Measurements from ENCODE around the gene HES1.

The HES1 gene

DNA sequence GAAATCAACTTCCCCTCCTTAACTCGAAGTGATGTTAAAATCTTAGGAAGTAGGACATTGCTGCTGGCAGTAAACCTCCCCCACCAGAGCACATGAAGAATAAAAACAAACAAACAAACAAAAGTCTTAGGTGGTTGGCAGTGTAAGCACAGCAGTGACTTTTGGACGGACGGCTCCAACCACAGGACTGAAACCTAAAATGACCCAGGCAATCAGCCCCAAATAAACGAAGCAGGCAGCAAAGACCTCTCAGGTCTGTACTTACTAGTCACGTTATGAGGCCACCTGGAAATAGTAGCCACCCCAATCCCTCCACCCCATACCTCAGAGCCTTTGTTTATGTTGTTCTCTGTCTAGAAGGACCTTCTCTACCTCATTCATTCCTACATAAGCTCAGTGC, 33.5 kb upstream of the HES1 start:
- DNase-seq (ENCODE audit: low spot score): no peak

GRCh38 chr3:194103505-194103904, 32.4 kb upstream of the HES1 start:
- DNase-seq (ENCODE audit: low spot score): no peak

DNA sequence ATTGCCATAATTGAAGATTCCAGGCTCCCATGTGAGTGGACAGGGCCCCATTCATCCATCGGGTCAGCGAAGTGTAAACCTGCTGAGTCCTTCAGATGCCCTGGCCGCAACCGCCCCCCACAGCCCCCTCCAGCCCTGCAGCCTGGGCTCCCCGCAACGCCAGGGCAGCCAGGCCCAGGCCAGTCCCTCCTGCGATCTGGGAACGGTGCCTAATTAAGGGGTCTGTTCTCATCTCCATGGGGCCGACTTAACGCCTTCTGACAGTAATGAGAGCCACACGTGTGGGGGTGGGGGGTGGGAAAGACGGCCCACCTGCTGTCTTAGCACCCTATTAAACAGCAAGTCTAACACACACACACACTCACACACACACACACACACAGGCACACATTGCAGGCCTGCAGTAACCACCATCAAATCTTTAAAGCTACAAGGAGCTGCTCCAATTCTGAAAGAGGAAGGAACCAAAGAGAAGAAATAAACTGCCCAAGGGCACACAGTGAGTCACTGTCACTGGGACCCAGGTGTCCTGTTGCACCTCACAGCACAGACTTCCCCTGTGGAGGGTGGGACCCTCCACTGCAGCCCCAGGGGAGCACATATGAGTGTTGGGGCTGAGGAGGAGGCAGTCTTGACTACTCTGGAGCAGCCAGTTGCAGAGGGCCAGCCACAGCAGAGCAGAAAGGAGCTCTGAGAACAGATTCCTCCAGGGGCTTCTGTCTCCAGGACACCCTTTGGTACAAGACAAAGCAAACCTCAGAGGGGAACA, 31.8 kb upstream of the HES1 start:
- DNase-seq (ENCODE audit: low spot score): no peak

- no peak for DNase-seq (ENCODE audit: low spot score)
Observed at GRCh38 chr3:194105292-194105691, 30.7 kb upstream of the HES1 start.

DNA sequence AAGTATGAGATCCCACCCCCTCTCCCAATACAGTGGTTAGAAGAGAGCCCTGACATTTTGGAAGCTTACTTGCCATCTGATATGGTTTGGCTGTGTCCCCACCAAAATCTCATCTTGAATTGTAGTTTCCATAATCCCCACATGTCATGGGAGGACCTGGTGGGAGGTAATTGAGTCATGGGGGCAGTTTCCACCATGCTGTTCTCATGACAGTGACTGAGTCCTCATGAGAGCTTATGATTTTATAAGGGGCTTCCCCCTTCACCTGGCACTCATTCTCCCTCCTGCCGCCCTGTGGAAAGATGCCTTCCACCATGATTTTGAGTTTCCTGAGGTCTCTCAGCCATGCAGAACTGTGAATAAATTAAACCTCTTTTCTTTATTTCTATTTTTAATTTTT, 28.8 kb upstream of the HES1 start:
- no peak for DNase-seq (ENCODE audit: low spot score)

DNA sequence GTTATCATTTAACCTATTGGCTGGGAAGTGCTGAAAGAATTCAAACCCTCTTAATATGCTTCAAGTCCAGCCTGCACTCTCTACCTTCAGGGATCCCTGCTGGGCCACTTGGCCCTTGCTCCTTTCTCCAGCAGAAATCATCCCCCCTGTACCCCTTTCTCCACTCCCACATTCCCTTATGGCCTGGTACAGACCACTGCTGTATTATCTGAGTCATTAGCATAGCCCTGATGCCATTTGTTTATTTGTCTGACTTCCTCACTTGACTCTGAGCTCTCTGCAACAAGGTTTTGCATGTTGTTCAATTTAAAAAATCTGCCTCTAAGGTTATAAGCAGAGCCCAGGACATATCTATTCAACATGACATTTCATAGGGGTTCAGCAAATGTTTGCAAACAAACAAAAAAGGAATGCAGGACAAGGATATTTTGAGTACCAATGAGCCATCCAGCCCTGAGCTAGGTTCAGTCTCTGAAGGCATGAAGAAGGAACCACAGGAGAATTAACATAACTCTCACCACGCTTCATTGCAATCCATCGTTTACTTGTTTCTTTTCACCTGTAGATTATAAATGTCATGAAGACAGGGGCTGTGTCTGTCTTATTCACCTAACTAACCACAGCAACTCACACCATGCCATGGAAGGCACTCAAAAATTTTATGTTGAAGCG, 26.6 kb upstream of the HES1 start:
- DNase-seq (ENCODE audit: low spot score): no peak

DNA sequence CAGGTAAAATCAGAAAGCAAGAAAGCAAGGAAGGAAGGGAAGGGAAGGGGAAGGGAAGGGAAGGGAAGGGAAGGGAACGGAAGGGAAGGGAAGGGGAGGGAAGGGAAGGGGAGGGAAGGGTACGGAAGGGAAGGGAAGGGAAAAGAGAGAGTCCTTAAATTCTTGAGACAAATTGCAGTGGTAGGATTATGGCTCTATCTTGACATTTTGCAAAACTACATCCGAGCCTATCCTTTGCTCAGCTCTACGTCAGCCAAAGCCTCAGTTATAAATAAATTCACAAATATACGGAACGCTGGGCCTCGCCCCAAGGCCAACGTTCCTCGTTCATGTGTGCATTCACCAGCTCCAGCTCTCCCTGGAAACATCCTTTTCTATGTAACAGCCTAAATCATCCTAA, 25.5 kb upstream of the HES1 start:
- DNase-seq (ENCODE audit: low spot score): no peak

- DNase-seq (ENCODE audit: low spot score): no peak
Observed at GRCh38 chr3:194111336-194111735, 24.6 kb upstream of the HES1 start.

DNA sequence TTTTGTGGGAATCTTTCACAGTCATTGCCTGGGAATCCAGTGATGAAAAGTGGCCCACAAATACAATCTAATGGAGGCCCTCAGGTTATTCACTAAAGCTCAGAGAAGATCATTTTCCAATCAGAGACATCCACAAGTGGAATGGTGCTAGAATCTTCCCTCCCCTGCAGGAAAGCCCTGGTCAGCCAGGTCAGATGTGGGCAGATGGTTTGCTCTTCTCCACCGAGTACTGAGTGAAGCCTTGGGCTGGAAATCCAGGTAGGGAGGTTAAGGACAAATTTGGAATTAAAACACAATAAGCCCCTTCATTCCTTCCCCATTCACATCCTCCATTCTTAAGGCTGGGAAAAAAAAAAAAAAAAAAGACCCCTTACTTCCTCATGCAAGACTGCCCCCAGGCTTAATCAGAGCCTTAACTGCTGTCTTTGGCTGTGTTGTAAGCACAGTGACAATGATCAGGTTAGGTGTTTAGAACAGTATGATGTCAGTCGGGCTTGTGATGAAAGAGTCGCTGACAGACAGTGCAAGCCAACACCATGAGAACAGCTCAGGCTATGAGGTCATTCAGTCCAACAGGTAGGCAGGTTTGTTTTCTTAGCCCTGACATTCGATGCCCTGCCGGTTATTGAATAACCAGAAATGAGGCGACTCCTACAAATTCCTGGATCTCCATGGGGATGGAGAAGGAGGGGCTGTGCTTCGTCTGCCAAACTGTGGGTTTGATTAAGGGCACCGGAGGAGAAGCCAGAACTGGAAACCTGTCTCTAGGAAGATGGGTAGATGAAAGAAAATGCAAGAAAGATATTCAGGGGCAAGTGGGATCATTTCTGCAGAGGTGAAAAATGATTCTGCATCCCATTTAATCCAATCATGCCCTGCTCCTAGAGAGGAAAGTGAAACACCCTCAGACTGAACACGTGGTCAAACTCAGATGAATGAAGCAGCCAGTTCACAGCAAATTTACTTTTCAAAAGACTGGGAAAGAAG, 23.5 kb upstream of the HES1 start:
- no peak for DNase-seq (ENCODE audit: low spot score)

DNA sequence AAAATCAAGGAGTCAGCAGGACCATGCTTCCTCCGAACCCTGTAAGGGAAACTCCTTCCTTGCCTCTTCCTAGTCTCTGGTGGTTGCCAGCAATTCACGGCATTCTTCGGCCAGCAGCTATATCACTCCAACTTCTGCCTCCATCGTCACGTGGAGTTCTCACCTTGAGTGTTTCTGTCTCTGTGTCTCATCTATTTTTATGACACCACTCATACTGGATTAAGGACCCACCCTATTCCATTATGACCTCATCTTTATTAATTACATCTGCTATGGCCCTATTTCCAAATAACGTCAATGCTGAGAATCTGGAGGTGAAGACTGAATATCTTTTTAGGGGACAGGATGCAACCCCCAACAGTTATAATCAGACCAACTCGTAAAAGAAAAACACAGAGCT, 21.8 kb upstream of the HES1 start:
- DNase-seq (ENCODE audit: low spot score): no peak

DNA sequence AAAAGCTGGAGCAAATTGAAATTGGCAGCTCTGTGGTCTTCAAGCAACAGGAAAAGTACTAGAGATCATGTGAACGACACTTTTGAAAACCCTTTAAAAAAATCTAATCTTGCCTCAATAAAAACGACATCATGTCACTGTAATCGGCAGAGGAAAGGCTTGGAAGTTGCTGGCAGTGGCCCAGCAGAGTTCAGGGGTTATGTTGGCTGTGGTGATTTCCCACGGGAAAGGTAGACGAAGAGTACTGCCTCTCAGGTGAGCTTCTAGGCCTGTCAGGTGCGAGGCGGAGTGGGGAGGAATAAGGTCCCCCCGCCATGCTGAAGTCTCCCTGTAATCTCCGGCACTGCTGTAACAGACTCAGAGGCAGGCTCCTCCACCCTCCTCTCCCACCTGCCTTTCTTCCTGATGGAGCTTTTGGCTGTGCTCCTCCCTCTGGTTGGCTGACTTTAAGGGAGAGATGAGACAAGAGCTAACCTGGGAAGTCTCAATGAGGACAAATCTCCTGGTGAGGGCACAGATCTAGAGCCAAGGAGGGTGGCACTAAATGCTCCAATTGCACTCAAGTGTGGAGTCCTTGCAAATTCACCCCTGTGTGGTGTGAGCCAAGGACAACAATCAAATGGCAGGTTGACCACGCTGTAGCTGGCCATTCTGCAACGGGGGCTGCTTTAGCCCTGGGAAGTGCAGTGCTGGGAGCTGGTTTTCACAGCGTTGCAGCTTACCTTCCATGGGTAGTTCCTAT, 18.7 kb upstream of the HES1 start:
- no peak for DNase-seq (ENCODE audit: low spot score)

- DNase-seq (ENCODE audit: low spot score): no peak
Observed at GRCh38 chr3:194118920-194119319, 17.0 kb upstream of the HES1 start.

DNA sequence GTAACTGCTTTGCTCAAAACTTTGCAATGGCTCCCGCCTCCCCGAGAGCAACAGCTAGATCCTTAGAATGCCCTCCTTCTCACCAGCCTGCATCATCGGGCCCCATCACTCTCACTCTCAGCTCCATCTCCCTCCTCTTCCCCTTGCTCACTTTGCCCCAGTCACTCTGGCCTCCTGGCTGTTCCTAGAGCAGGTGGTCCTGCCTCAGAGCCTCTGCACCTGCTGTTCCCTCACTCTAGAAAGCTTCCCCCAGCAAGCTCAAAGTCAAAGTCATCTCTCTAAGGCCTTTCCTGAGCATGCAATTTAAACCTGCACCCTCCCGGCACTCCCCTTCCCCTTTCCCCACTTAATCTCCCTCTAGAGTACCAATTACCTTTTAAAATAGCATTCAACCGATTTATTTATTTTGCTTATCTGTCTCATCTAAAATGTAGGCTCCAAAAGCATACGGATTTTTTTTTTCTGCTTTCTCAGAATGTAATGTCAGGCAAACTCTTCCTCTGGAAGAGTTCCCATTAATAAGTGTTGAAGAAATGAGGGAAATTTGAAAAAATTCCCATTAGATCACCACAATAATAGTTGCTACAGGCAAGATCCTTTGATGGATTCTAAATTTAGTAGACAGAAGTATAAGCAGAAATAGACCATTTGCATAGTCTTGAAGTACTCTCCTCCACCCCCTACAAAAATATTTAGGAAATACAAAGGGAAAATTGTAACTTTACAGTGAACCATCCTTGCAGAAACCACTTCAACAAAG, 15.9 kb upstream of the HES1 start:
- no peak for DNase-seq (ENCODE audit: low spot score)

- no peak for DNase-seq (ENCODE audit: low spot score)
Observed at GRCh38 chr3:194120789-194121770, 14.9 kb upstream of the HES1 start.

DNA sequence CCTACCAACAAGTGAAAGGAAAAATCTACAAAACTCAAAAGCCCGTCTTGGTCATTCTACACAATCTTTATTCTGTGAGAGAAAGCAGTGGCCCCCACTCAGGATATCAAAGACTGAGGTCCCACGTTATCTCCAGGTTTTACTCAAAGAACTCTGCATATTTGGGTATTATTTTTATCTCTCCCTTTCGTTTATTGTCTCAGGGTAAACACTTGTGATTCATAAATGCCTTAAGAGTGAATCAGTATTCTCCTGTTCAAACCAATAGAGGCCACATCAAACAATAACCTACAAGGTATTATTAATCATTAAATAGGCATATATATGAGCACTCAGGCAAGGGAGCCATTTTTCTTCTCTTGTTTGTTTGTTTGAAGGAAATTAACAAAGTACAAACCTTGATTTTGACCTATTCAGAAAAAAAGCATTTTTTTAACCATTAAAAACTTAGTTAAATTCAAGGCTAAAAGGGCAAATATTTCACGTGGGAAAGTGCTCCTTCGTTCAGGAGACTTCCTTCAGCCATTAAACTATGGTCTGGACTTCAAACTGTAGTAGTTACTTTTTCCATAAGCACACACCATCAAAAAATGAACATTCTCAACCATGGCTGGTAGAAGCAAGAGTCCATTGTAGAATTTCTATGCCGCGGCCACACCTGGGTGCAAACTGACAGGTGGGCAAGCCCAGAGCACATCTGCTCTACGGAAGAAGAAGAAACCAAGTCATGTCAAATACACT, 13.9 kb upstream of the HES1 start:
- DNase-seq (ENCODE audit: low spot score): no peak

- no peak for DNase-seq (ENCODE audit: low spot score)
Observed at GRCh38 chr3:194123726-194124125, 12.2 kb upstream of the HES1 start.

DNA sequence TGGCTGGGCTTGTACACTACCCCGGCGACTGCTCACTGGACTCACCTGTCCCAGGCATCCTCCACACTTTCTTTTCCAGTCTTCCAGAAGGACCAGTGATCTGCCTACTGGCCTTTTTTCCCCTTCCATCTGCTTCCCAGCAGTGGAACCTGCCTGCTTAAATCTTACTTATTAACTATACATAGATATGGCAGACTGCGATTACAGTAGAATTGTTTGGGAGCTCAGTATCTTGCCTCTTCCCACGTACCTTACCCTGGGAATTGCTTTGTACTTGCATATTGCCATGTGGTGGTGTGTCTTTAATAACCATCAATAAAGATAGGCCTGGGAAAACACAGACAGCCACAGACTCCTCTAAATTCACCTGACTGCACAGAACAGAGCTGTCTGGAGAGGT, 11.8 kb upstream of the HES1 start:
- no peak for DNase-seq (ENCODE audit: low spot score)

- DNase-seq (ENCODE audit: low spot score): no peak
Observed at GRCh38 chr3:194125442-194125841, 10.5 kb upstream of the HES1 start.

DNA sequence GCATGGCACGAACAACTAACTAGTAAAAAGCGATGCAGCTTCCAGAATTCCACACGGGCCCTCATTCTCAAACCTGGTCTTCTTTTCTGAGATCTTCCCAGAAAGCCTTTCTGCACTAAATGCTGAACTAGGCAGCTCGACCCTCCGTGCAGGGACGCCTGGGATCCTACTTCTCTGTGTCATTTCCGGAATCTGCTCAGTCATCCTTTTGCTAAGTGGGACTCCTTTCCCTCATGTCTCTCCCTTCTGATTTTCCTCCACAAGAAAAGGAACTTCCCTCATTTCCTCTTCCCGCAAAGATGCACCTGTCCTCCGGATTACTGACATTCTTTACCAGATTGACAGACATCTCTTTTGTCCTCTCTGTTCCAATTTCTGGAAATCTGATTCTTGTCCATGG, 9.2 kb upstream of the HES1 start:
- no peak for DNase-seq (ENCODE audit: low spot score)
